SKM-1 treated with dmso at 0.1 percent for 144 hours (cell line): Measurements from ENCODE around the gene BCAS3.
"Not testable (repeated sequence)": the region's sequence is repeated elsewhere in the genome, so short reads cannot be mapped to it uniquely, and the experiment has no call there.

ENCODE experiments used
- DNase-seq: peaks from one replicate; lab custom pipeline; 2025; ENCODE audit not compliant: unreplicated experiment; lab: John Stamatoyannopoulos, UW

The BCAS3 gene

DNA sequence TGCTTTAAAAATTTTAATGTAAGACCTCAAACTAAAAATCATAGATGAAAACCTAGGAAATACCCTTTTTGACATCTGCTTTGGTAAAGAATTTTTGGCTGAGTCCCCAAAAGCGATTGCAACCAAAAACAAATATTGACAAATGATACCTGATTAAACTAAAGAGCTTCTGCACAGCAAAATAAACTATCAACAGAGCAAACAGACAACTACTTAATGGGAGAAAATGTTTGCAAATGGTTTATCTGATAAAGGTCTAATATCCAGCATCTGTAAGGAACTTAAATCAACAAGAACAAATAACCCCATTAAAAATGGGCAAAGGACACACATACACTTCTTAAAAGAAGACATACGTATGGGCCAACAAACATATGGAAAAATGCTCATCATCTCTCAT lies 242.5 kb downstream of the BCAS3 start:
- no peak for DNase-seq

DNA sequence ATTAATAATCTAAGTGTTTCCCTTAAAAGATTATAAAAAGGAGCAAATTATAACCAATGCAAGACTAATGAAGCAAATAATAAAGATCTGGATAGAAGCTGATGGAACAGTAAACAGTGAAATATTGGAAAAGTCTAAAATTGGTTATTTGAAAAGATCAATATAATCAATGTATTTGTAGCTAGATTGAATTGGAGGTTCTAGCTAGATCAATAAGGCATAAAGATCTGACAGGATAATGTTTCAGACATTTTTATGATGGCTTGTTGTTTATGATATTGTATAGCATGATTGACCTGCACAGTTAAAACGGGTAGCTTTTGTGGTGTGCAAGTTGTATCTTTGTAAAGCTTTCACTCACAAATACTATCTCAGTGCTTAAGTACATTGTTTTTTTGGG lies 245.3 kb downstream of the BCAS3 start:
- DNase-seq = no peak

DNA sequence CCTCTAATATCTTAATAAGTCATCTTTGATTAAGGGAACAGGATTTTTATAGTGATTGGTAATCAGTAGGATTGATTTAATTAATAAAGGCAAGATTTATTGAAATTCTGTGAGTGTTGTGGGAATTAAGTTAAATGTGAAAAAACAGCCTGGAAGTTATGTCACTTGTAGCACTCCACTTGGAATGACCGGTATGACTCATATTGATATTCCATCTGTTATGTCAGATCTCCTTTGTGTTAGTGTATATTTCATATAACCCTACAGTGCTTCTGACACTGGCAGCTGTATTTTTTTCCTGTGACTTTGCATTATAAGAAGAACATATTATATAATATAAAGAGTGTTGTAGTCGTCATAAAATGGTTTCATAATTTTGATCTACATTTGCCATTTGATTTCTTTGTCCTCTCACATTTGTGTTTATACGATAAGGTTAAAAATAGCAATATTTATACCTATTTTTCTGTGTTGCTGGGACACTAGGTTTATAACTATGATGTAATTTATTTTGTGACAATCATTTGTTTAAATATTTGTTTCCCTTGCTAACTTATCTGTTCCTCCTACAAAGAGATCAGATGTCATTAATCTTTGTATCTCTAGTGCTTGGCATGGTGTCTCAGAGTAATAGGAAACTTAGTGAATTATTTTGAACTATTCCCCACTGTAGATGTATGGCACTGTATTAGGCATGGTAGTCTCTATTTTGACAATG lies 249.0 kb downstream of the BCAS3 start:
- DNase-seq = no peak

DNA sequence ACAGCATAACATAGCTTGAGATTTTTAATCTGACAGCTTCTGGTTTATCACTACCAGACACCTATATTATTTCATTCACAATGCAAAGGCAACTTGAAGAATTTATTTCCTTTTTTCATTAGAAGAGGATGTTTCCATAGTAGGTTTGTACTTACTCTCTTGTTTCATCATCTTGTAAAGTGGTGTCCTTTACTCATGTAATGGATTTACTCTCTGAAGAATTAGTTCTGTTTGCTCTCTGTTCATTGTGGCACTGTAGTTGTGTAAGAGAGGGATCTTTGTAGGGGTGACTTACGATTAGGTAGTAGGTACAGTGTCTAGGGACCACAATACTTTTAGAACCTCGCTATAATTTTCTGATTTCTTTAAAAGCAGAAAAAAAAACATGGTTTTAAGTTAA lies 256.1 kb downstream of the BCAS3 start:
- DNase-seq = no peak

DNA sequence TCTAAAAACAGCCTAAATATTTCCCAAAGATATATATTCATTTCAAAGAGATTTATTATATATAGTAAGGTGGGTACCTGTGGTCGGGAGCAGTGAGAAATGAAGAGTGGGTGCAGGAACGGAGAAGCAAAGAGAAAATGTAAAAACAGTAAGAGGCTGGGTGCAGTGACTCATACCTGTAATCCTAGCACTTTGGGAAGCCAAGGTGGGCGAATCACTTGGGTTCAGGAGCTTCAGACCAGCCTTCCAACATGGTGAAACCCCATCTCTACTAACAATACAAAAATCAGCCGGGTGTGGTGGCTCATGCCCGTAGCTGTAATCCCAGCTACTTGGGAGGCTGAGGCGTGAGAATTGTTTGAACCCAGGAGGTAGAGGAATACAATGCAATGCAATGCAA lies 257.1 kb downstream of the BCAS3 start:
- no peak for DNase-seq

DNA sequence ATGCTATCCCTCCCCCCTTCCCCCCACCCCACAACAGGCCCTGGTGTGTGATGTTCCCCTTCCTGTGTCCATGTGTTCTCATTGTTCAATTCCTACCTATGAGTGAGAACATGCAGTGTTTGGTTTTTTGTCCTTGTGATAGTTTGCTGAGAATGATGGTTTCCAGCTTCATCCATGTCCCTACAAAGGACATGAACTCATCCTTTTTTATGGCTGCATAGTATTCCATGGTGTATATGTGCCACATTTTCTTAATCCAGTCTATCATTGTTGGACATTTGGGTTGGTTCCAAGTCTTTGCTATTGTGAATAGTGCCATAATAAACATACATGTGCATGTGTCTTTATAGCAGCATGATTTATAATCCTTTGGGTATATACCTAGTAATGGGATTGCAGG lies 258.3 kb downstream of the BCAS3 start:
- DNase-seq = not testable (repeated sequence)

DNA sequence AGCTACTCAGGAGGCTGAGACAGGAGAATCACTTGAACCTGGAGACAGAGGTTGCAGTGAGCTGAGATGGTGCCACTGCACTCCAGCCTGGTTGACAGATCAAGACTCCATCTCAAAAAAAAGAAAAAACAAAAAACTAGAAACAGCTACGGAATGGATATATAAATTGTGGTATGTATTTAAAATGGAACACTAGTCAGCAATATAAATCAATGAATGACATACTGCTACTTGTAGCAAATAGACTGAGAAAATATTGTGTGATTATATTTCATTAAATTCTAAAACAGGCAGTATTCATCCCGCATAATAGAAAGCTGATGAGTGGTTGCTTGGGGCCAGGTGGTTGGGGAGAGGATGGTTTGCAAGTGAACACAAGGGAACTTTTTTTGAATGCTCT lies 261.7 kb downstream of the BCAS3 start:
- DNase-seq = no peak

DNA sequence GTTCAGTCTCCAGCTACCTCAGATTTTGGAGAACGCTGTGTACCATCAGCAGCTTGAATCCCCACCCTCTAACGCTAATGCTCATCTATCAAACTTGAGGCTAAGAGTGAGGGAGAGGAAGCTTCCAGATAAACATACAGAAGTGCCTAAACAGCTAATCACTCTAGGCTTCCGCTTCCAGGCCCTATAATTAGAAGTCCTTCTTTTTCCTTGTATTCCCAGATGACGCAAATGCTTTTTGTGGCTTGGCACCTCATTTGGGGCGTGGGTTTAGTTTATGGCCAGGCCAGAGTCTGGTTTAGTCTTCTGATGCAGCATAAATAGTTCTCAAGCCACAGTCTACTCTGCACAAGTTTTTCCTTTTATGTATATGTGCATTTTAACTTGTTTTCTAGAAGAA lies 263.4 kb downstream of the BCAS3 start:
- DNase-seq = no peak

DNA sequence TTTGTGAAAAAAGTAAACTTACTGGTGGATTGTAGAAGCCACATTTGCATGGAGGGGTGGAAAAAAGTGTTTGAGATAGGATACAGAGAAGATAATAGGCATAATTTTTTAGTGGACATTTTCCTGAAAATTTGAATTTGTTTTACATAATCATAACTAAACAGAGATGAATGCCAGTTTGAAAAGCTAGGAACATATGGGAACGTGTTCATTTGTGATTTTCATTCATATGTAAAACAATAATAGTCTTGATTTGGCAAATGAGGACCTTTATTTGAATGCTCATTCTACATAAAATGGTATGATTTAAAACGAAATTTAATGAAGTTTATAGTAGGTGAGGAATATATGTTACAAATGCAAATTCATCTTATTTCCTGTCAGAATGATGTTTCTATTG lies 263.9 kb downstream of the BCAS3 start:
- no peak for DNase-seq

DNA sequence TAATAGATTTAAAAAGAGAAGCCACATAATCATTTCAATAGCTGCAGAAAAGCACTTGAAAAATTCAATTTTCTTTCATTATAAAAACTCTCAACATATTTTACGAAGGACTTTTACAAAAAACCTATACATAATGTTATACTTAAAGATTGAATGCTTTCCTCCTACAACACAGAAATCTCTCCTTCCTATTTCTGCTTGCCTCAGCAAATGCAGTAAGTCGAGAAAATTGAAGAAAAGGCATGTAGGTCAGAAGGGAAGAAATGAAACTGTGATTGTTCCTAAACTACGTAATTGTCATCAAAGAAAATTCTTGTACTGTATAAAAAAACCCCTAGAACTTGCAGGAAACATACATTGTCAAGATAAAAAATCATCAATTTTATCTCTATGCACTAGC lies 267.1 kb downstream of the BCAS3 start:
- DNase-seq = no peak

DNA sequence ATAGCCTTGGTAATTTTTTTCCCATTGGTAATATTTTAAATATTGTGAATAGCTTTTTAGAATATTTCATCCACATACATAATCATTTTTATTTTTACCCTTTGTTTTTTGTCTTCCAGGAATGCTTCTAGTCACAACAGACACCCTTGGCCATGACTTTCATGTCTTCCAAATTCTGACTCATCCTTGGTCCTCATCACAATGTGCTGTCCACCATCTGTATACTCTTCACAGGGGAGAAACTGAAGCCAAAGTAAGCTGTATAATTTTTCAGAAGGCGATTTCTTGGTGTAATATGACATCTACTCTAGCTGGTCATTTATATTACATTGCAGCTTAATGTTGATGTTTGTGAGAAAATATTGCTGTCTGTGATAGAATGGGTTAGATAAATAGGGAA lies 269.4 kb downstream of the BCAS3 start:
- DNase-seq = no peak

DNA sequence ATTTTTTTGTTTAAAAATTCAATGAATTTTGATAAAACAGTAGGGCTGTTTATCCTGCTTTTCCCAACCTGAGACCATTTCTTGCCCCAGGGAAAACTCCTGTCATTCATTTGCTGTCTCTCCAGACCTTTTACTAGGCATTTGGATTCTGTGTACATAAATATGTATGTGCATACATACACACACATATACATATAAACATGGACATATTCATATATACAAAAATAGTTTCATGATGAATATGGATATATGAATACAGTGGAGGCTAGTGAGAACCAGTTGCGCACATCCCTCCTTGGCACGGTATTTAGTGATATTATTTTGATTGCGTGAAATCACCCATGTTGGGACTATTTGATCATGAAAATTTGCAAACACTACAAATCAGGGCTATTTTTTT lies 269.9 kb downstream of the BCAS3 start:
- no peak for DNase-seq

DNA sequence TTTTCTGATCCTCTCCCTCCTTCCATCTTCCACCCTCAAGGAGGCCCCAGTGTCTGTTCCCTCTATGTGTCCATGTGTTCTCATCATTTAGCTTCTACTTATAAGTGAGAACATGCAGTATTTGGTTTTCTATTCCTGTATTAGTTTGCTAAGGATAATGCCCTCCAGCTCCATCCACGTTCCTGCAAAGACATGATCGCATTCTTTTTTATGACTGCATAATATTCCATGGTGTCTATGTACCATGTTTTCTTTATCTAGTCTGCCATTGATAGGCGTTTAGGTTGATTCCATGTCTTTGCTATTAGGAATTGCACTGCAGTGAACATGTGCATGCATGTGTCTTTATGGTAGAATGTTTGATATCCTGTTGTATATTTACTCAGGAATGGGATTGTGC lies 275.1 kb downstream of the BCAS3 start:
- no peak for DNase-seq

DNA sequence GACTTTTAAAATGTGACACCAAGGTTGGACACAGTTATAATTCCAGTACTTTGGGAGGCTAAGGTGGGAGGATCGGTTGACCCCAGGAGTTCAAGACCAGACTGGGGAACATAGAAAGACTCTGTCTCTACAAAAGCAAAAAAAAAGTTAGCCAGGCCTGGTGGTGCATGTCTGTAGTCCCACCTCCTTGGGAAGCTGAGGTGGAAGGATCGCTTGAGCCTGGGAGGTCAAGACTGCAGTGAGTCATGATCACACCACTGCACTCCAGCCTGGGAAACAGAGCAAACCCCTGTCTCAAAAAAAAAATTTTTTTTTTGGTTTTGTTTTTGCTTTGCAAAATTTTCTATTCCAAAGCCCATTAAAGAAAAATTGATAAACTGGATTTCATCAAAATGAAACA lies 281.4 kb downstream of the BCAS3 start:
- DNase-seq = no peak

DNA sequence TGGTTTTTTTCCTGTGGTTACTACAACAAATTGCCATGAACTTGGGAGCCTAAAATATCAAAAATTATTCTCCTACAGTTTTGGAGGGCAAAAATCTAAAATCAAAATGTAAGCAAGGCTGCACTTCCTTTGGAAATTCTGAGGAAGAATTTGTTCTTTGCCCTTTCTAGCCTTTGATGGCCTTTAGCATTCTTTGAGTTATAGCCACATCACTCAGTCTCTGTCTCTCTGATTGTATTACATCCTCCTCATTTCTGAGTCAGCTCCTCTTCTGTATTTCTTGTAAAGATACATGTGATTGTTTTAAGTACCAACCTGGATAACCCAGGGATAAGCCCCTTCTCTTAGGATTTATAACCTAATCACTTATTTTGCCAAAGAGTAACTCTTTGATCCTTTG lies 282.0 kb downstream of the BCAS3 start:
- DNase-seq = no peak

DNA sequence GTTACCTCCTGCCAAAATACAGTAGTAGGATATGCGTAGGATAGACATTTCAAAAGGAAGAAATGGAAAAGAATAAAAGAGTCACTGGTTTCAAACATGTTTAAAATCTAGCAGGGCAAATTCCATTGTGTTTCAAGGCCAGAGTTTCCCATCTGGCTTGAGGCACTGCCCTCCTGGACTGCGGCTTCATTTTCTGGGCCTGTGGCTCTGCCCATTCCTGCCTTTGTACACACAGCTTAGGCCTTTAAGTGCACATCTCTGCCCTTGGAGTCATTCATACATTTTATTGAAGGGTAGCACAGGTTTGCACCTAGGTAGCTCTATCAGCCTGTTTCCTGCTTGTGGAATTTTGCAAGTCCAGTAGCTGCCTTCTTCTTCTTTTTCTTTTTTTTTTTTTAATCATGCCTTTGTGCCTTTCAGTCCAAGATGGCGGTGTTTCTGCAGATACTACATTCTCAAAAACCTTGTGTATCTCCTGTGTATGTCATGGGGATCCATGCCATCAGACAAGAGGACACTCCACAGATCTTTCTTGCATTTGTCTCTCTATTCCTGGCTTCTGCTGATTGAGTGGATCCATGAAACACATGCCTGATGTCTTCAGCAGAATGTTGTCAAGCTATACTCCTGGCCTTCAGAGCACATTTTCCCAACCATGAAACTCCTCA lies 282.9 kb downstream of the BCAS3 start:
- DNase-seq = no peak

DNA sequence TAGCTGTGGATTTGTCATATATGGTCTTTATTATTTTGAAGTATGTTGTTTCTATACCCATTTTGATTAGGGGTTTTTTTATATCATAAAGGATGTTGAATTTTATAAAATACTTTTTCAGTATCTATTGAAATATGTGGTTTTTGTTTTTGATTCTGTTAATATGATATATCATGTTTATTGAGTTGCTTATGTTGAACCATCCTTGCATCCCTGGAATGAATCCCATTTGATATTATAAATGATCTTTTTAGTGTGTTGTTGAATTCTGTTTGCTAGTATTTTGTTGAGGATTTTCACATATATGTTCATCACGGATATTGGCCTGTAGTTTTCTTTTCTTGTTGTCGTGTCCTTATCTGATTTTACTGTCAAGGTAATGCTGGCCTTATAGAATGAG lies 286.5 kb downstream of the BCAS3 start:
- no peak for DNase-seq

DNA sequence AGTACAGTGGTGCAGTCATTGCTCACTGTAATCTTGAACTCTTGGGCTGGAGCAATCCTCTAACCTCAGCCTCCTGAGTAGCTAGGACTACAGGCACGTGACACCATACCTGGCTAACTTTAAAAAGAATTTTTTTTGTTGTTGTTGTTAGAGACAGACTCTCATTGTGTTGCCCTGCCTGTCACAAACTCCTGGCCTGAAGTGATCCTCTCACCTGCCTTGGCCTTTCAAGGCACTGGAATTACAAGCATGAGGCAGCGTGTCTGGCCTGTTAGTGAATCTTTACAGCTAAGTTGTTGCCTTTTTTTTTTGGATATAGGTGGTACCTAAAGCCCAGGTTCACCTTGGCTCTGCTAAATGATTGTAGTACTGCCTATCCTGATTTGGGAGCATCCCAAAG lies 290.6 kb downstream of the BCAS3 start:
- DNase-seq = no peak

DNA sequence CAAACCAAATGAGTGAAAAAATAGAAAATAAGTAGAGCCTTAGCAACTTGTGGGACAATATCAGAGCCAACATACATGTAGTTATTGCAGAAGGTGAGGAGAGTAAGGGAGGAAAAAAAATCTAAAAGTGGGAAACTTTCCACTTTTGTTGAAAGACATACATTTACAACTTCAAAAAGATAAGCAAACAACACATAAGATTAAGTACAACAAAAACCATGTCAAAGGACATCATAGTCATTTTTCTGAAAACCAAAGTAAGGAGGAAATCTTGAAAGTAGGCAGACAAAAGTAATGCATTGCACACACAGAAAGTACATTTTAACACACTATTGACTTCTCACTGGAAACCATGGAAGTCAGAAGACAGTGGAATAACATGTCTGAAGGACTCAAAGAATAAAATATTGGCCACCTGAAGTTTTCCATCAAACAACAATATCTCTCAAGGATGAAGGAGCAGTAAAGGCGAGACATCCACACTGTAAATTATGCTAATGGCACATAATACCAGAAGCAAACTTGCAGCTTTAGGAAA lies 291.9 kb downstream of the BCAS3 start:
- DNase-seq = no peak

DNA sequence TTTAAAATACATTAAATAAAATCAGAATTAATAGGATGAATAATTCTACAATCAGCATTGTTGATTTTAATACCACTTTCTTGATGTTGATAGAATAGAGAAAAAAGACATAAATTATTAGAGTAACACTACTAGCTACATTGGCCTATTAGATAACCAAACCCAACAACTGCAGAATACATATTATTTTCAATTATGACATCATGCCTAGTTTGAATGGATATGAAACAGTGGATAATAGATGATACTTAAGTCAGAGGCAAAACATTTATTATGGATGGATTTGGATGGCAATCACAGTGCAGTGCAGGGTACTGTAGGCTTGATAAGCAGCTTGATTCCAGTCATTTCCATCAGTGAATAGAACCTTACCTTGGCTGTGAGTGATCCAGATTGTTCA lies 293.1 kb downstream of the BCAS3 start:
- no peak for DNase-seq

DNA sequence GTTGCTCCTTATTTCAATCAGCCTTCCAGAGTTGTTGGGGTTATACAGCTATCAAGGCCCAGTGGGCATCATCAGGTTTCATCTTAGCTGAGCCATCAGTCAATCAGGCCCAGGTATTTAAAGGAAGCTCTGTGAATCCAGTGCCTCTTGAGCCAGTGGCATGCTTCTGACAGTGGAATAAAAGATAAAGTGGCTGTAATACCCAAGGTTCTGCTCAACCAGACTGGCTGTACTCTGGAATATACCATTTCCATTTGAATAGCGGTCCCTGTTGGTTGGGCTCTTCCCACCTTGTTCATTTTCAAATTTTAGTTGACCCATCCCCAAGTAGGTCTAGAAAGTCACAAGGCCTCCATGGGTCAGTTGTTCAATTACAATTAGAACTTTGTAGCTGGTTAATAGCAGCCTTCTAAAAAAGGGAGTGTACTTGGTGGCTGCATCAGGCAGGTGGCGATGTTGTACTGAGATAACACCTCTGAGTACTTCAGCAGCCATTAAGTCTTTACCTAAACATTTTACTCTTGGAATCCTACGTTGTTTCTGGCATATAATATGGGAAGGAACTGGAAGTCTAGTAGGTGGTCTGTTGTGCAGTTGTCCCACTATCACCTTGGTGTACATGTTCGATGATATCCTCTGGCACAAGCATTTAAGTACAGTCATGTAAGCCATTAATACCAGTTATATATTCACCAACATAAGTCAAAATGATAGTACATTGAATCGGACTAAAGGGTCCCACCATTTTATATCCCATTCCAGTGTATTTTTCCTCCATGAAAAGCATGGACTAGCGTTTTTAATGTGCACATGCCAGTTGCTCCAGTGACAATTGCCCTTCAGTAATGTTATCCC lies 294.1 kb downstream of the BCAS3 start:
- DNase-seq = peak; percentile 42

DNA sequence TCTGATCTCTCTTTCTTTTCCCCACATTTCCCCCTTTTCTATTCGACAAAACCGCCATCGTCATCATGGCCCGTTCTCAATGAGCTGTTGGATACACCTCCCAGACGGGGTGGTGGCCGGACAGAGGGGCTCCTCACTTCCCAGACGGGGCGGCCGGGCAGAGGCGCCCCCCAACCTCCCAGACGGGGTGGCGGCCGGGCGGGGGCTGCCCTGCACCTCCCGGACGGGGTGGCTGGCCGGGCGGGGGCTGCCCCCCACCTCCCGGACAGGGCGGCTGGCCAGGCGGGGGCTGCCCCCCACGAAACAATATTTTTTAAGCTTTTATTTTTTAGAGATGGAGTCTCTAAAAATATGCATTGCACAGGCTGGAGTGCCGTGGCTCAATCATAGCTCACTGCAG lies 299.2 kb downstream of the BCAS3 start:
- not testable (repeated sequence) for DNase-seq
